Mesendoderm (in vitro differentiated cells): ENCODE measurements around the gene DMC1.

ENCODE experiments used
- DNase-seq: peaks from one replicate; pipeline ENCODE4 v3.0.0; 2013
- H2AK5ac ChIP-seq: 2 replicates; pipeline ENCODE4 v1.6.1; 2013; ENCODE audit warnings: low read length, inconsistent platforms
- H2BK120ac ChIP-seq: 2 replicates; pipeline ENCODE4 v1.6.1; 2013; ENCODE audit warnings: low read depth, mild to moderate bottlenecking, low read length, moderate library complexity, mixed read lengths
- H2BK15ac ChIP-seq: replicated peaks from 2 replicates; pipeline ENCODE4 v1.6.1; 2013; ENCODE audit warnings: low read depth, mild to moderate bottlenecking, moderate library complexity
- H2BK5ac ChIP-seq: 2 replicates; pipeline ENCODE4 v1.6.1; 2013; ENCODE audit warnings: low read length, inconsistent platforms
- H3K18ac ChIP-seq: 2 replicates; pipeline ENCODE4 v1.6.1; 2013; ENCODE audit warnings: mild to moderate bottlenecking, low read length, mixed read lengths
- H3K23ac ChIP-seq: one replicate; pipeline ENCODE4 v1.6.1; 2013; ENCODE audit warnings: low read length
- H3K27ac ChIP-seq: 2 replicates; pipeline ENCODE4 v1.5.1; 2013; ENCODE audit warnings: low read depth, mild to moderate bottlenecking, inconsistent platforms, low read length, moderate library complexity
- H3K27me3 ChIP-seq: 2 replicates; pipeline ENCODE4 v1.6.1; 2013; ENCODE audit warnings: low read length, control low read depth, mild to moderate bottlenecking, inconsistent platforms; ENCODE audit not compliant: insufficient read depth, poor library complexity
- H3K36me3 ChIP-seq: 2 replicates; pipeline ENCODE4 v1.6.1; 2013; ENCODE audit warnings: low read length, inconsistent platforms; ENCODE audit not compliant: control insufficient read depth, insufficient read depth
- H3K4ac ChIP-seq: one replicate; pipeline ENCODE4 v1.6.1; 2013; ENCODE audit warnings: low read depth, mild to moderate bottlenecking, low read length, moderate library complexity
- H3K4me1 ChIP-seq: 2 replicates; pipeline ENCODE4 v1.6.1; 2013; ENCODE audit warnings: low read depth, low read length, inconsistent platforms; ENCODE audit not compliant: control insufficient read depth
- H3K4me2 ChIP-seq: 2 replicates; pipeline ENCODE4 v1.6.1; 2013; ENCODE audit warnings: low read length
- H3K4me3 ChIP-seq: 2 replicates; pipeline ENCODE4 v1.5.1; 2013; ENCODE audit warnings: mild to moderate bottlenecking, low read length
- H3K56ac ChIP-seq: one replicate; pipeline ENCODE4 v1.6.1; 2013; ENCODE audit warnings: low read length
- H3K79me1 ChIP-seq: 2 replicates; pipeline ENCODE4 v1.6.1; 2013; ENCODE audit warnings: low read length, inconsistent platforms
- H3K79me2 ChIP-seq: 2 replicates; pipeline ENCODE4 v1.6.1; 2013; ENCODE audit warnings: mild to moderate bottlenecking, low read length; ENCODE audit not compliant: control insufficient read depth, insufficient read depth
- H3K9ac ChIP-seq: 2 replicates; pipeline ENCODE4 v1.6.1; 2013; ENCODE audit warnings: low read length, inconsistent platforms
- H4K5ac ChIP-seq: one replicate; pipeline ENCODE4 v1.6.1; 2013; ENCODE audit warnings: low read length
- H4K8ac ChIP-seq: one replicate; pipeline ENCODE4 v1.6.1; 2013; ENCODE audit warnings: low read depth, mild to moderate bottlenecking, control low read depth, low read length, moderate library complexity
- WGBS: extraction: QIAGEN DNeasy Blood & Tissue Kit; methylation state at CpG from one replicate; pipeline ENCODE4 v1.1.7; 2013; ENCODE audit warnings: low lambda C conversion rate, missing lambda C conversion rate; ENCODE audit not compliant: insufficient coverage; ENCODE audit errors: extremely low coverage; 5-methylcytosine and 5-hydroxymethylcytosine counted together

DMC1 gene

GRCh38 chr22:38494498-38494897 lies 75.5 kb downstream of the DMC1 start:
- no peak overlapping the region for H2BK120ac ChIP-seq
- no peak overlapping the region for H3K56ac ChIP-seq
- H3K27ac ChIP-seq: no peak overlapping the region
- H2AK5ac ChIP-seq: no peak overlapping the region
- H4K5ac ChIP-seq: no peak overlapping the region
- no peak for DNase-seq
- no CpG with 5 or more reads among the region's 2 CpGs for WGBS
- H3K9ac ChIP-seq: no peak overlapping the region
- peaks cover 43% of the 10 kb centered on the region for H3K36me3 ChIP-seq
- no peaks in the 10 kb centered on the region for H3K4me1 ChIP-seq
- H4K8ac ChIP-seq: no peak overlapping the region
- H3K79me1 ChIP-seq: peaks cover 16% of the 10 kb centered on the region
- H3K18ac ChIP-seq: no peak overlapping the region
- peaks cover 7% of the 10 kb centered on the region for H3K79me2 ChIP-seq
- no peak overlapping the region for H2BK5ac ChIP-seq
- no peak overlapping the region for H3K23ac ChIP-seq
- no peaks in the 10 kb centered on the region for H3K27me3 ChIP-seq
- no peak overlapping the region for H3K4ac ChIP-seq
- H3K4me3 ChIP-seq: no peak overlapping the region
- no peak overlapping the region for H2BK15ac ChIP-seq
- no peak overlapping the region for H3K4me2 ChIP-seq

DNA sequence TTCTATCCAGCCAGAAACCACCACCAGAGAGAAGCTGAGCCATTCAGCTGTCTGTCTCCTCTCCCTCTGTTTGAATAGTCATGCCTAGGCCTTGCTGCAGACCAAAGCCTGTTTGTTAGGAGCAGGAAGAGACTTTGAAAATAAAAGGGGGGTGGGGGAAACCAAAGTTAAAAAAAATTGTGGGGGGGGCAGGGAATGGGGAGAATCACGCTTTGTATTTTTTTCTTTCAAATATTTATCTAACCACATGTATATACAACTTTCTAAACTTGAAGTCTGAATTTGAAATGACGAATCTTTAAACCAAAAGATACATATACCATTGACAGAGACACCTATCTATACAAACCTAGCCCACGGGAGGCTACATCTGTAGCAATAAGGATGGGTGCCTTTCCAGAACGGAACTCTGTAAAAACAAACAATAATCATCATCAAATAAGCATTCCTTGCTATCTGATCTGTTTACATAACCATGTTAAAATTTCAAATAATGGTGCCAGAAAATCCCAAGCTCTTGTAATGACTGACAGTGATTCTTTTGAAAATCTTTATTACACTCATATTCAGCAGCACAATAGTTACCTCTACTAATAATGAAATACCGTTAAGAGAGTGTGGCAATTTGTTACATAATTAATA lies 78.2 kb downstream of the DMC1 start:
- Histone ChIP-seq H4K5ac (no peak overlapping the region), H4K8ac (no peak overlapping the region), H3K18ac (no peak overlapping the region), H3K9ac (no peak overlapping the region), H3K4ac (no peak overlapping the region), H3K4me3 (no peak overlapping the region), H2BK15ac (no peak overlapping the region), H2BK5ac (no peak overlapping the region), H3K36me3 (peaks cover 41% of the 10 kb centered on the region), H3K4me2 (no peak overlapping the region), H3K79me1 (peaks cover 19% of the 10 kb centered on the region), H3K23ac (no peak overlapping the region), H3K4me1 (no peaks in the 10 kb centered on the region), H3K27ac (no peak overlapping the region), H3K56ac (no peak overlapping the region), H2BK120ac (no peak overlapping the region), H2AK5ac (no peak overlapping the region), H3K79me2 (peaks cover 2% of the 10 kb centered on the region), H3K27me3 (no peaks in the 10 kb centered on the region)
- no peak for DNase-seq
- no CpG with 5 or more reads among the region's 5 CpGs for WGBS

DNA sequence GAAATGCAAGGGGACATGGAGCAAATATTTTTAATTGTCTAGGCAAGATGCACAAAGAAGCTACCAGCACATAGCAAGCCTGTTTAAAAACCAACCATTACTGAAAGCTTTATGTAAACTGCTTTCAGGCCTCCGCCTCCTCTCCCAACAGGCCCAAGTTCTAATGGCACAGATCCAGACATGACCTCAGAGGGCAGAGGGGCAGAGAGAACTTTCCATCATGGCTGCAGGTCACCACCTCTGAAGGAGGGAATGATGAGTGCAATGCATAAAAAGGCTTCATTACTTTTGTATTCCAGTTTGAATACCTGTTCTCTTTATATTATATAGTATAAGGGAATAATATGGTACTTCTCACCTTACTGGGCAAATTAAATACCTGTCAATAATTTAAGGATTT lies 79.1 kb downstream of the DMC1 start:
- Histone ChIP-seq H4K5ac (no peak overlapping the region), H3K79me1 (peaks cover 19% of the 10 kb centered on the region), H3K27ac (no peak overlapping the region), H3K4me3 (no peak overlapping the region), H3K4ac (no peak overlapping the region), H3K18ac (no peak overlapping the region), H3K9ac (no peak overlapping the region), H3K36me3 (peaks cover 41% of the 10 kb centered on the region), H3K27me3 (no peaks in the 10 kb centered on the region), H2BK15ac (no peak overlapping the region), H3K79me2 (peaks cover 2% of the 10 kb centered on the region), H3K4me2 (no peak overlapping the region), H2BK120ac (no peak overlapping the region), H3K23ac (no peak overlapping the region), H3K4me1 (no peaks in the 10 kb centered on the region), H2BK5ac (no peak overlapping the region), H3K56ac (no peak overlapping the region), H2AK5ac (no peak overlapping the region), H4K8ac (no peak overlapping the region)
- DNase-seq: no peak
- WGBS: no CpG with 5 or more reads among the region's 1 CpG

- Histone ChIP-seq H3K4me2 (no peak overlapping the region), H3K27ac (no peak overlapping the region), H3K23ac (no peak overlapping the region), H3K36me3 (peaks cover 44% of the 10 kb centered on the region), H3K79me2 (peaks cover 2% of the 10 kb centered on the region), H3K56ac (no peak overlapping the region), H3K18ac (no peak overlapping the region), H3K27me3 (no peaks in the 10 kb centered on the region), H3K79me1 (peaks cover 20% of the 10 kb centered on the region), H2AK5ac (no peak overlapping the region), H3K4me1 (no peaks in the 10 kb centered on the region), H3K9ac (no peak overlapping the region), H2BK120ac (no peak overlapping the region), H4K5ac (no peak overlapping the region), H2BK15ac (no peak overlapping the region), H2BK5ac (no peak overlapping the region), H3K4me3 (no peak overlapping the region), H3K4ac (no peak overlapping the region), H4K8ac (no peak overlapping the region)
- DNase-seq: no peak
- WGBS: no CpG with 5 or more reads among the region's 2 CpGs
Measured at GRCh38 chr22:38490475-38490874, 79.5 kb downstream of the DMC1 start.

GRCh38 chr22:38489561-38490145 lies 80.3 kb downstream of the DMC1 start:
- Histone ChIP-seq H4K8ac (no peak overlapping the region), H2BK15ac (no peak overlapping the region), H3K36me3 (peaks cover 44% of the 10 kb centered on the region), H3K9ac (no peak overlapping the region), H3K56ac (no peak overlapping the region), H2BK120ac (no peak overlapping the region), H3K4ac (no peak overlapping the region), H3K79me1 (peaks cover 18% of the 10 kb centered on the region), H3K4me2 (no peak overlapping the region), H2AK5ac (no peak overlapping the region), H3K18ac (no peak overlapping the region), H3K4me3 (no peak overlapping the region), H3K79me2 (peaks cover 2% of the 10 kb centered on the region), H3K4me1 (no peaks in the 10 kb centered on the region), H3K27ac (no peak overlapping the region), H4K5ac (no peak overlapping the region), H3K23ac (no peak overlapping the region), H3K27me3 (no peaks in the 10 kb centered on the region), H2BK5ac (no peak overlapping the region)
- DNase-seq: no peak
- WGBS: no CpG with 5 or more reads among the region's 7 CpGs

DNA sequence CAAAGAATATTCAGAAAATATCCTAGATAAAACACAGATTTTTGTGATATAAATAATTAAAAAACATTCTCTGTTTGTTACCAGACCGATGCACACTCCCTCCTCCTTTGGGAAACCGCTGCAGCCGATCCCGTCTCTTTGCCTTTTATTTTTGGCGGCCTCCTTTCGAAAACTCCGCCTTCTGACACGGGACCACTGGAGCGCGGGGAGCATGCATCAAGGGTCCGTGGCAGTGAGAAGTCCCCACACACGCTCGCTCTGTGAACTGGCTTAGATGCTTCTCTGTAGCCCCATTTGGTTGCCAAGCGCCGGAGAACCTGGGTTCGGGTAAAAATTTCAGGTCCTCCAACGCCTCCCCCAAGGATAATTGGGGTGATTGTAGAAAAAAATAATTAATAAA lies 80.8 kb downstream of the DMC1 start:
- Histone ChIP-seq H3K4ac (no peak overlapping the region), H3K27ac (no peak overlapping the region), H2BK120ac (no peak overlapping the region), H2BK5ac (no peak overlapping the region), H3K9ac (no peak overlapping the region), H4K8ac (no peak overlapping the region), H2AK5ac (no peak overlapping the region), H4K5ac (no peak overlapping the region), H3K18ac (no peak overlapping the region), H3K4me3 (no peak overlapping the region), H3K23ac (no peak overlapping the region), H3K56ac (no peak overlapping the region), H3K27me3 (no peaks in the 10 kb centered on the region), H3K4me1 (no peaks in the 10 kb centered on the region), H3K4me2 (no peak overlapping the region), H3K36me3 (peaks cover 42% of the 10 kb centered on the region), H3K79me1 (peaks cover 16% of the 10 kb centered on the region), H2BK15ac (no peak overlapping the region), H3K79me2 (peaks cover 2% of the 10 kb centered on the region)
- no CpG with 5 or more reads among the region's 17 CpGs for WGBS
- no peak for DNase-seq
